T-helper 17 cell (primary cell): Measurements from ENCODE around the gene DTWD2. TPM values are rescaled to one million over a fixed set of nuclear protein-coding genes. Genes with fewer than 3 reads are reported as not detected.
"Not testable (repeated sequence)": the region's sequence is repeated elsewhere in the genome, so short reads cannot be mapped to it uniquely, and the experiment has no call there.

ENCODE experiments used
- ATAC-seq: fragments of 150-1000 bp; cut with Tn5 transposase; 2 replicates; pipeline ENCODE4 v1.10.0; 2021; ENCODE audit warnings: mild to moderate bottlenecking, moderate library complexity
- DNase-seq, 3 donors: peaks; one replicate each; pipeline versions ENCODE4 v3.0.0 to v3.0.0-alpha.2; 2020 to 2021
- H3K9me3 ChIP-seq: one replicate; pipeline ENCODE4 v1.7.0; 2013; ENCODE audit warnings: low read length, mild to moderate bottlenecking; ENCODE audit not compliant: control insufficient read depth, poor library complexity, severe bottlenecking
- H3K27ac Mint-ChIP-seq: one replicate; pipeline ENCODE4 v1.8.0; 2022; ENCODE audit warnings: mild to moderate bottlenecking, moderate library complexity, mixed read lengths
- H3K27me3 Mint-ChIP-seq: one replicate; pipeline ENCODE4 v1.8.0; 2022; ENCODE audit warnings: mixed read lengths
- H3K36me3 Mint-ChIP-seq: one replicate; pipeline ENCODE4 v1.8.0; 2022; ENCODE audit warnings: low read depth, mixed read lengths
- H3K4me1 Mint-ChIP-seq: one replicate; pipeline ENCODE4 v1.8.0; 2022; ENCODE audit warnings: mild to moderate bottlenecking, mixed read lengths
- H3K4me3 Mint-ChIP-seq: one replicate; pipeline ENCODE4 v1.8.0; 2022; ENCODE audit warnings: mild to moderate bottlenecking, moderate library complexity, mixed read lengths
- total RNA-seq, 4 donors: library from RNA in 2 of 4; stranded (reverse) in 2 of 4; gene quantifications; one replicate each; pipeline ENCODE4 v1.2.3 and lab custom pipeline; 2022 to 2026

DTWD2 gene
- total RNA-seq, 2 donors from 2014 or later, result 1.9 to 2.2 TPM

DNA sequence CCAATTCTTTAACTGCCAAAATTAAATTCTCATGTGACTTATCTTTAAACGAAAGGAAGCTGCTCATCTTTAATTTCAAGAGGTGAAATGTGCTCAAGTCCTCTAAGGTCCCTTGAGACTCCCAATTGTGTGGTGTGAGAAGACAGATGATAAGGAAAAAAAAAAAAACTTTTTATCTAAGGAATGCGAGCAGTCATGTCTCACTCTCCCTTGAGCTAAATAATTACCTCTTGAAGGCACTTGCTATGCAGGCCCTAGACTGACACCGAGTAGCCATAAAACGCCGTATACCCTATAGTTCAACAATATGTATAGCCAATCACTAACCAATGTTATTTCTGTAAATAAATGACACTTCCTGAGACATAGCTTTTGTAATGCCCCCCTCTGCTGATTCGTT is 1.5 kb upstream of the DTWD2 start:
- DNase-seq (no peak), ATAC-seq (no peak)
- H3K4me3 Mint-ChIP-seq, result no peak overlapping the region
- H3K4me1 Mint-ChIP-seq, result peaks cover 12% of the 10 kb centered on the region
- H3K36me3 Mint-ChIP-seq, result no peaks in the 10 kb centered on the region
- no peaks in the 10 kb centered on the region for H3K9me3 ChIP-seq
- H3K27me3 Mint-ChIP-seq, result no peaks in the 10 kb centered on the region
- H3K27ac Mint-ChIP-seq, result peak overlapping the region; percentile 34

DNA sequence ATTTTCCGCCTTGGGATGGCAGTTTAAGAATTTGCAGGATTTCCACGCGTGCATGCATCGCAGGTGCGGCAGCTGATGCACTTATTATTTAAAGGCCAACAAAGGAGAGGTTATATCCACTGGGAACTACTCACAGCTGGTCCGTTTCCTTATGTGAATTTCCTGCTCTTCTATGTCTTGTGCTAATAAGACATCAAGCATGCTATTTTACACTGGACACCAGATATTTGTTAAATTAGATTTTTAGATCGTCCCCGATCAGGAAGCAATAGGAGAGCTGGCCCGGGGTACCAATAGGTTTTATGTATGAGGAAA is 476 bp upstream of the DTWD2 start:
- H3K36me3 Mint-ChIP-seq, result no peaks in the 10 kb centered on the region
- ATAC-seq (no peak), DNase-seq (no peak)
- peak overlapping the region; percentile 34 for H3K27ac Mint-ChIP-seq
- no peaks in the 10 kb centered on the region for H3K27me3 Mint-ChIP-seq
- H3K9me3 ChIP-seq, result no peaks in the 10 kb centered on the region
- H3K4me3 Mint-ChIP-seq, result peak overlapping the region; percentile 79
- peaks cover 12% of the 10 kb centered on the region for H3K4me1 Mint-ChIP-seq

DNA sequence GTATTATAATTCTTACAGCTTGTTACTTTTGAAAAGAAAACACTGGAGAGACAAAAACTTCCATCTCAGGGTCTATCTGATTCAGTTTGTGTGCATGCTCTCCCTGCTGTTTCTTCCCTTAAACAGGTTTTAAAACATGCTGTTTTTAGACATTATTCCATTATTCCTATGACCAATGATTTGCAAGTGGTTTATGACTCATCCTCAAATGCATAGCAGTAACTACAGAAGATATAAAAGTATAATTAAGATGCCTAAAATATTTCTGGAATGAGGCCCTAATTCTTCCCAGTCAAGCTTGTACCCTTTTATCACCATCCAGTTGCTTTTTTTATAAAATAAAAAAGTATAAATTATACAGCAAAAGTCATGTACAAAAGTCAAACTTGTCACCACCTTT is 3.7 kb downstream of the DTWD2 start:
- H3K27me3 Mint-ChIP-seq, result no peaks in the 10 kb centered on the region
- H3K4me1 Mint-ChIP-seq, result peaks cover 17% of the 10 kb centered on the region
- H3K27ac Mint-ChIP-seq, result no peak overlapping the region
- ATAC-seq, result no peak
- no peaks in the 10 kb centered on the region for H3K36me3 Mint-ChIP-seq
- H3K9me3 ChIP-seq, result no peaks in the 10 kb centered on the region
- DNase-seq, result no peak
- H3K4me3 Mint-ChIP-seq, result no peak overlapping the region

DNA sequence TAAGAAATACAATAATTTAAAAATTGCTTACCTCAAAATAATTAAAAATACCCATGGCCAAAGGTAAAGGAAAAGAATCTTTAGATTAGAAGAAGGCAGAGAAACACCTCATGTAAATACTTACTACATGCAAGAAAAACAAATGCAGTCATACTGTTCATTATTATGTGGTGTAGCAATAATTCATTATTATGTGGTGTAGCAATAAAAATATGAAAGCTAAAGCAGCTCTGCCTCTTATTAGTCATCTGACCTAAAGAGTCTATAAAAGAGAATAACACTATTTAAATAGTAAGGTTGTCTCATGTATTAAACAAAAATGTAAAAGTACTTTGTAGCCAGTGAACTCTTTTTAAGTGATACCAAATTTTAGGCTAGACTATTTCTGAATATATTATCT is 6.6 kb downstream of the DTWD2 start:
- Mint-ChIP-seq H3K4me1 (peaks cover 11% of the 10 kb centered on the region), H3K27me3 (no peaks in the 10 kb centered on the region), H3K4me3 (no peak overlapping the region), H3K27ac (no peak overlapping the region), H3K36me3 (no peaks in the 10 kb centered on the region)
- DNase-seq (no peak), ATAC-seq (no peak)
- no peaks in the 10 kb centered on the region for H3K9me3 ChIP-seq

DNA sequence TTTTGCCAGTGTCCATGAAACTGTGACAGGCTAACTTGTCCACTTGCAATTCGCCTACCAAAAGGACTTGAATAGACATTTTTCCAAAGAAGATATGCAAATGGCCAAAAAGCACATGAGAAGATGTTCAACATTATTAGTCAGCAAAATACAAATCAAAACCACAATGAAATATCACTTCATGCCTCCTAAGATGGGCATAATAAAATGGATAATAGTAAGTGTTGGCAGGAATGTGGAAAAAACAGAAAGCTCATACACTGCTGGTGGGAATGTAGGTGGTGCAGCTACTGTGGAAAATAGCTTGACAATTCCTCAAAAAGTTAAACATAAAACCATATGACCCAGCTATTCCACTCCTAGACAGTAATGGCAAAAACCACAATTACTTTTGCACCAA is 7.9 kb downstream of the DTWD2 start:
- no peak for ATAC-seq
- H3K9me3 ChIP-seq, result no peaks in the 10 kb centered on the region
- no peak for DNase-seq
- Mint-ChIP-seq H3K36me3 (no peaks in the 10 kb centered on the region), H3K4me1 (peaks cover 8% of the 10 kb centered on the region), H3K27me3 (no peaks in the 10 kb centered on the region), H3K27ac (no peak overlapping the region), H3K4me3 (no peak overlapping the region)

DNA sequence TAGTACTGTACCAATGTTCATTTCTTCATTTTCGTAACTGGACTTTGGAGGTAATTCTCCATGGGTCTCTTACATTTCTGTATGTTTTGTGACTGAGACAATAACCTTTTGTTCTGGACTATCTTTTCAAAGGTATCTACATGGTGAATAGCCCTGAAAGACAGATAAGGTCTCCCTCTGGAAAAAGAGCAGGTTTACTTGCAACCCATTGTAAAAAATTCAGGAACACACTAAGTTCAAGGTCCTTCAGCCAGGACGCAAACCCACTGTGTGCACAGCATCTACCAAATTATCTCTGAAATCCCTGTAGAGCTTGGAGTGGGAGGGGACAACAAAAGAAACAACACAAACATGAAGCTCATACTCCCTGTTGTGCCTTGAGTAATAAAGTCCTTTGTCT is 8.3 kb downstream of the DTWD2 start:
- no peak for DNase-seq
- Mint-ChIP-seq H3K27me3 (no peaks in the 10 kb centered on the region), H3K27ac (no peak overlapping the region), H3K4me3 (no peak overlapping the region), H3K36me3 (peaks cover 2% of the 10 kb centered on the region), H3K4me1 (peaks cover 6% of the 10 kb centered on the region)
- ATAC-seq, result no peak
- H3K9me3 ChIP-seq, result no peaks in the 10 kb centered on the region

DNA sequence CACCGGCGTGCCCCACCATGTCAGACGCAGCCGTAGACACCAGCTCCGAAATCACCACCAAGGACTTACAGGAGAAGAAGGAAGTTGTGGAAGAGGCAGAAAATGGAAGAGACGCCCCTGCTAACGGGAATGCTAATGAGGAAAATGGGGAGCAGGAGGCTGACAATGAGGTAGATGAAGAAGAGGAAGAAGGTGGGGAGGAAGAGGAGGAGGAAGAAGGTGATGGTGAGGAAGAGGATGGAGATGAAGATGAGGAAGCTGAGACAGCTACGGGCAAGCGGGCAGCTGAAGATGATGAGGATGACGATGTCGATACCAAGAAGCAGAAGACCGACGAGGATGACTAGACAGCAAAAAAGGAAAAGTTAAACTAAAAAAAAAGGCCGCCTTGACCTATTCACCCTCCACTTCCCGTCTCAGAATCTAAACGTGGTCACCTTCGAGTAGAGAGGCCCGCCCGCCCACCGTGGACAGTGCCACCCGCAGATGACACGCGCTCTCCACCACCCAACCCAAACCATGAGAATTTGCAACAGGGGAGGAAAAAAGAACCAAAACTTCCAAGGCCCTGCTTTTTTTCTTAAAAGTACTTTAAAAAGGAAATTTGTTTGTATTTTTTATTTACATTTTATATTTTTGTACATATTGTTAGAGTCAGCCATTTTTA is 14.4 kb downstream of the DTWD2 start:
- not testable (repeated sequence) for H3K27ac Mint-ChIP-seq, DNase-seq, H3K4me1 Mint-ChIP-seq, H3K27me3 Mint-ChIP-seq, H3K9me3 ChIP-seq, ATAC-seq, H3K4me3 Mint-ChIP-seq, H3K36me3 Mint-ChIP-seq

DNA sequence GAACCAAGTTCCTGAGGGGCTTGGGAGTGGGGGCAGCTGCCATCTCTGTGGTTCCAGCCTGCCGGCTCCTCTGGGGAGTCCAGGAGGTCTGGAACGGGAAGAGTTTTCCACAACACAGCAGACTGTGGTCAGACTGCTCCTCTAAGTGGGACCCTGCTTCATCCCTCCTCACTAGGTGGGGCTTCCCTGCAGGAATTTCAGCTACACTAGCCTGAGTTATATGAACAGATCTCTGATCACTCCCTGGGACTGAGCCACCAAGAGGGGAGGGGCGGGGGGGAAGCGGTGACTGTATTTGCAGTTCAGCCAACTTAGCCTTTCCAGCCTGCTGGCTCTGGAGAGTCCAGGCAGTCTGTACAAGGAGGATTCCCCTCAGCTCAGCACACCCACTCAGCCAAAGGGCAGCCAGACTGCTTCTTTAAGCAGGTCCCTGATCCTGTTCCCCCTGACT is 19.4 kb downstream of the DTWD2 start:
- no peaks in the 10 kb centered on the region for H3K27me3 Mint-ChIP-seq
- peaks cover 6% of the 10 kb centered on the region for H3K36me3 Mint-ChIP-seq
- H3K27ac Mint-ChIP-seq, result no peak overlapping the region
- ATAC-seq, result no peak
- no peak for DNase-seq
- H3K4me3 Mint-ChIP-seq, result no peak overlapping the region
- H3K9me3 ChIP-seq, result no peaks in the 10 kb centered on the region
- H3K4me1 Mint-ChIP-seq, result peaks cover 9% of the 10 kb centered on the region

DNA sequence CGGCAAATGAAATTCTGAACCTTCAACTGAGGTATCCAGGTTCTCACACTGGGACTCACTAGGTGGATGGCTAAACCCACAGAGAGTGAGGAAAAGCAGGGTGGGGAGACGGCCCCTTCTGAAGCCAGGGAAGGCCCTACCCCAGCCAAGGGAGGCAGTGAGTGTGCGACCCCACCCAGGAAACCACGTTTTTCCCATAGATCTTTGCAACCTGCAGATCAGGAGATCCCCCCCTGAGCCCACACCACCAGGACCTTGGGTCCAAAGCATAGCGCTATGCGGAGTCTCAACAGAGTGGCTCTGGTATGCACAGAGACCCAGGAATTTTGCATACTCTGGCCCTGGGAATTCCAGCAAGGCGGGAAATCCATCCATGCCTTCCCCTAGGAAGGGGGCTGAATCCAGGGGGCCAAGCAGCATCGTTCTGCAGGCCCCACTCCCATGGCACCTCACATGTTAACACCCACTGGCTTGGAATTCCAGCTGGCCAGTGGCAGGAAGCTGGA is 19.9 kb downstream of the DTWD2 start:
- no peaks in the 10 kb centered on the region for H3K9me3 ChIP-seq
- Mint-ChIP-seq H3K4me1 (peaks cover 9% of the 10 kb centered on the region), H3K4me3 (no peak overlapping the region), H3K27me3 (no peaks in the 10 kb centered on the region), H3K36me3 (peaks cover 4% of the 10 kb centered on the region), H3K27ac (no peak overlapping the region)
- DNase-seq (no peak), ATAC-seq (no peak)

DNA sequence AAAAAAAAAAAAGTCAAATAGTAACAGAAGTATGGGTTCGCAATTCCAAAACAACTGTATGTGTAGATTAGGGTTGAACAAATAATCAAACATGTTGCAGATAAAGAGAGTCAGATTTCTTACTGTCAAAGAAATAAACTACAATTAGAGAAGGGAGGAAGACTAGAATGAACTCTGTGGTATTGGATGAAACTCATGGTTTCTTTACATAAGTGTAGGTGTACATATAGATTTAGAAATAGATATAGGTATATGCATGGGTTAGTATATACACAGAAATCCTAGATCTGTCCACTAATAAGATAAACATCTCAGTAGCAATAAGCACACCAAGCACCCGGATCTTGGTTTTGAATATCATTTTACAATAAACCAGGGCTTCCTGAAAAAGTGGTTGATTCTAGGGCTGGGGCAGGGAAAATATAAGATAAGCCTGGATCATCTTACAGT is 21.3 kb downstream of the DTWD2 start:
- Mint-ChIP-seq H3K27me3 (no peaks in the 10 kb centered on the region), H3K4me3 (no peak overlapping the region), H3K36me3 (peaks cover 6% of the 10 kb centered on the region), H3K27ac (no peak overlapping the region), H3K4me1 (peaks cover 9% of the 10 kb centered on the region)
- no peaks in the 10 kb centered on the region for H3K9me3 ChIP-seq
- no peak for DNase-seq
- no peak for ATAC-seq

DNA sequence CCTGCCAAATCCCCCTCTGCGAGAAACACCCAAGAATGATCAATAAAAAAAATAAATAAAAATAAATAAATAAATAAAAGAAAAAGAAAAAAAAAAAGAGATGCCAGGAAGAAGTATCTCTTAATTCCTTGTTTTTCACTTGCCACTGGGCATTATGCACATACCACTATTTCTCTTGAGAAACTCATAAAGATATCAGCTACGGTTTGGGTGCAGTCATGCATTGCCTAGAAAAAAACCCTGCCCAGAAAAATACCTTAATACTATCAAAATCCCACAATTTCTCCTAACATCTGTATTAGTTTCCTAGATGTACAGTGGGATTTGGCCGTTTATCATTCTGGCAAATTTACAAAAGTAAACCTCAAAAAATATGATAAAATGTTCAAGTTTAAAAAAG is 22.5 kb downstream of the DTWD2 start:
- no peaks in the 10 kb centered on the region for H3K27me3 Mint-ChIP-seq
- ATAC-seq (no peak), DNase-seq (no peak)
- H3K4me1 Mint-ChIP-seq, result peaks cover 7% of the 10 kb centered on the region
- H3K9me3 ChIP-seq, result no peaks in the 10 kb centered on the region
- no peak overlapping the region for H3K27ac Mint-ChIP-seq
- H3K4me3 Mint-ChIP-seq, result no peak overlapping the region
- peaks cover 6% of the 10 kb centered on the region for H3K36me3 Mint-ChIP-seq

DNA sequence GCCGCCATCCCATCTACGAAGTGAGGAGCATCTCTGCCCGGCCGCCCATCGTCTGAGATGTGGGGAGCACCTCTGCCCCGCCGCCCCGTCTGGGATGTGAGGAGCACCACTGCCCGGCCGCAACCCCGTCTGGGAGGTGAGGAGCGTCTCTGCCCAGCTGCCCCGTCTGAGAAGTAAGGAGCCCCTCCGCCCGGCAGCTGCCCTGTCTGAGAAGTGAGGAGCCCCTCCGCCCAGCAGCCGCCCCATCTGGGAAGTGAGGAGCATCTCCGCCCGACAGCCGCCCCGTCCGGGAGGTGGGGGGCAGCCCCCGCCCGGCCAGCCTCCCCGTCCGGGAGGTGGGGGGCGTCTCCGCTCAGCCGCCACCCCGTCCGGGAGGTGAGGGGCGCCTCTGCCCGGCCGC is 23.4 kb downstream of the DTWD2 start:
- not testable (repeated sequence) for ATAC-seq, H3K27me3 Mint-ChIP-seq, H3K9me3 ChIP-seq

DNA sequence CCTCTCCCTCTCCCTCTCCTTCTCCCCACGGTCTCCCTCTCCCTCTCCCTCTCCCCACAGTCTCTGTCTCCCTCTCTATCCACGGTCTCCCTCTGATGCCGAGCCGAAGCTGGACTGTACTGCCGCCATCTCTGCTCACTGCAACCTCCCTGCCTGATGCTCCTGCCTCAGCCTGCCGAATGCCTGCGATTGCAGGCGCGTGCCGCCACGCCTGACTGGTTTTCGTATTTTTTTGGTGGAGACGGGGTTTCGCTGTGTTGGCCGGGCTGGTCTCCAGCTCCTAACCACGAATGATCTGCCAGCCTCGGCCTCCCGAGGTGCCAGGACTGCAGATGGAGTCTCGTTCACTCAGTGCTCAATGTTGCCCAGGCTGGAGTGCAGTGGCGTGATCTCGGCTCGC is 24.0 kb downstream of the DTWD2 start:
- H3K9me3 ChIP-seq, H3K4me3 Mint-ChIP-seq, H3K36me3 Mint-ChIP-seq, ATAC-seq, H3K4me1 Mint-ChIP-seq, H3K27me3 Mint-ChIP-seq, DNase-seq, H3K27ac Mint-ChIP-seq: not testable (repeated sequence)

More for the DNA sequence above, 23.4 kb downstream of the DTWD2 start:
- DNase-seq, H3K4me1 Mint-ChIP-seq, H3K4me3 Mint-ChIP-seq, H3K27ac Mint-ChIP-seq, H3K36me3 Mint-ChIP-seq: not testable (repeated sequence)

DNA sequence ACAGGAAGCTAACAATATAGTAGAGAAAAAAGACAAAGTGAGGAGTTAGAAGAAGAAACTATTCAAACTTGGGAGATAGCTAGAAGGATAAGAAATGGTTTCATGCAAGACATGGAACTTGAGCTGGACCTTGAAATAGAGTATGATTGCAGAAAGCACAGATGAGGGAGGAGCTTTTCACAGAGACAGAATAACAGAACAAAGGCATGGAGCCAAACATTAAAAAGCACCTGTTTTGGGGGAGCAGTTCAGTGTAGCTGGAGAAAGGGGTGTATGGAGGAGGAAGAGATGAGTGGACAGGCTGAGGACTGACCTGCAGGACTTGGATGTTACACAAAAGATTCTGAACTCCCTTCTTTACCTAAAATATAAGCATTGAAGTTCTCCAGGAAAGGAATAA is 25.2 kb downstream of the DTWD2 start:
- H3K27ac Mint-ChIP-seq, result no peak overlapping the region

More for the DNA sequence above, 25.2 kb downstream of the DTWD2 start:
- Mint-ChIP-seq H3K27me3 (no peaks in the 10 kb centered on the region), H3K4me1 (peaks cover 3% of the 10 kb centered on the region), H3K36me3 (peaks cover 2% of the 10 kb centered on the region), H3K4me3 (no peak overlapping the region)
- H3K9me3 ChIP-seq, result no peaks in the 10 kb centered on the region
- DNase-seq (no peak), ATAC-seq (no peak)
